Kidney (tissue), 14 donors: ENCODE results near the gene FOS. TPM values are rescaled to one million over a fixed set of nuclear protein-coding genes. Genes with fewer than 3 reads are reported as not detected.

Experiments used
- DNase-seq, 5 donors: peaks; one replicate each; pipeline ENCODE4 v3.0.0-alpha.2; 2013 to 2020
- FAIRE-seq: peaks from 2 replicates; lab custom pipeline; 2012; peaks lifted over from hg19 to GRCh38; lab: Jason Lieb, UNC
- H3K27ac ChIP-seq, 2 donors: one replicate each; pipeline ENCODE4 v1.7.0; 2013; ENCODE audit warnings: low read depth in 2 of 2, low read length in 2 of 2, inconsistent platforms in 1 of 2
- H3K27me3 ChIP-seq: one replicate; pipeline ENCODE4 v1.7.1; 2013; ENCODE audit warnings: low read length, inconsistent platforms; ENCODE audit not compliant: control insufficient read depth, insufficient read depth
- H3K36me3 ChIP-seq, 3 donors: one replicate each; pipeline versions ENCODE4 v1.7.0 to v1.7.1; 2013; ENCODE audit warnings: low read length in 3 of 3, control low read depth in 1 of 3, inconsistent platforms in 1 of 3; ENCODE audit not compliant: insufficient read depth in 3 of 3, control insufficient read depth in 2 of 3
- H3K4me1 ChIP-seq, 3 donors: one replicate each; pipeline versions ENCODE4 v1.7.0 to v1.7.1; 2013; ENCODE audit warnings: low read length in 3 of 3, inconsistent platforms in 1 of 3, low read depth in 1 of 3; ENCODE audit not compliant: control insufficient read depth in 2 of 3, insufficient read depth in 2 of 3
- H3K4me3 ChIP-seq, 3 donors: one replicate each; pipeline versions ENCODE4 v1.7.0 to v1.8.1; 2013; ENCODE audit warnings: low read length in 3 of 3, control low read depth in 1 of 3, inconsistent platforms in 1 of 3
- H3K9ac ChIP-seq, 3 donors: one replicate each; pipeline versions ENCODE4 v1.7.0 to v1.7.1; 2013; ENCODE audit warnings: low read length in 3 of 3, control low read depth in 1 of 3, inconsistent platforms in 1 of 3
- H3K9me3 ChIP-seq, 3 donors: one replicate each; pipeline versions ENCODE4 v1.7.0 to v1.7.1; 2013; ENCODE audit warnings: low read length in 3 of 3, control low read depth in 1 of 3, inconsistent platforms in 1 of 3; ENCODE audit not compliant: control insufficient read depth in 2 of 3, insufficient read depth in 1 of 3
- intact Hi-C: fragments of 100-400 bp; cut with DNase I; formaldehyde crosslinking; loops from one replicate; pipeline ENCODE4 v1.11.1; 2022
- polyA plus RNA-seq: library from polyadenylated mRNA; stranded (reverse); fragments of 350-450 nt; fragmentation: Illumina TruSeq; extraction: RNeasy Lipid Tissue Mini Kit (QIAGEN cat#74804); gene quantifications from one replicate; pipeline ENCODE4 v1.2.3, GENCODE V29; 2014; ENCODE audit warnings: low read depth, low replicate concordance; ENCODE audit not compliant: insufficient read depth
- total RNA-seq: library from RNA; stranded (reverse); fragmentation: NEBNext Ultra II Directional; extraction: Animal tissue kit (Norgen Biotek cat#: 25700); gene quantifications from one replicate; pipeline ENCODE4 v1.2.1, GENCODE V29; 2021
- TF ChIP-seq, protein P1 (sequence below): IDR thresholded peaks from 3 replicates; pipeline ENCODE4 v1.5.1; 2012; ENCODE audit warnings: mild to moderate bottlenecking, moderate library complexity, borderline replicate concordance; ENCODE audit not compliant: insufficient read depth; ENCODE audit errors: extremely low read depth
- donor health status: control.
- donor health status: control.
- donor health status: control.
- donor health status: control.
- donor health status: control.
- donor health status: DM: yes; HTN: yes; CAD: no.
- donor health status: Normal renal cell carcinoma (clear cell type).

The FOS gene
- total and polyA plus RNA-seq, 2 donors from 2014 or later, result 116 to 193 TPM

DNA sequence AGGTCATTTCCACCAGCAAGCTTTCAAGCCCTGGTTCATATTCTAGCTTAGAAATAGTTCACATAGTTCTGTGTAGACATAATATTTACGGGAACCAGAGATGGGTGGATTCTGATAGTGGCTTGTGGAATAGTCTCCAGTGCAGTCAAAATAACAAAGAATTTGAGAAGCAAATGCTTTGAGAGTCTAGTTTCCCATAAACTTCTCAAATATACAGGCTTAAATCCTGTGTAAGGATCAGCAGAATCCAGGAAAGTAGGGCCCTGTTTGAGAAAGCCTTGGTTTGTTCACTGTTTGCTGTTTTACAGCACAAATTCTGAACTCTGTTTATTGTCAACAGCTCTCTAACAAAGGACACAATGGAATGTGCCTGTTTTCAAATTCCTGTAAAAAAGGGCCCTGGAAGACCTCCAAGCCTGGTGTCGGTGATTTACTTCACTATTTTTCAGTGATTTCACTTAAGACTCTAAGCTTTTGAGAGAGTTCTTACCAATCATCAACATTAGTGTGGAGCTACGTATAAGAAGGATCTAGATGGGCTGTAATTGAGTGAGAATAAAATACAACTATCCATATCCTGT is 11.4 kb upstream of the FOS start:
- intact Hi-C loops, result no loop called here
- Histone ChIP-seq H3K9me3 (no peaks in the 10 kb centered on the region), H3K27me3 (no peaks in the 10 kb centered on the region), H3K36me3 (no peaks in the 10 kb centered on the region), H3K27ac (peak overlapping the region; percentile 63 to 80), H3K9ac (peak overlapping the region in 1 of 3 donors; percentile 36), H3K4me3 (no peak overlapping the region), H3K4me1 (peaks cover 8 to 11% (median 8%) of the 10 kb centered on the region in 3 donors)
- TF ChIP-seq, protein P1, sequence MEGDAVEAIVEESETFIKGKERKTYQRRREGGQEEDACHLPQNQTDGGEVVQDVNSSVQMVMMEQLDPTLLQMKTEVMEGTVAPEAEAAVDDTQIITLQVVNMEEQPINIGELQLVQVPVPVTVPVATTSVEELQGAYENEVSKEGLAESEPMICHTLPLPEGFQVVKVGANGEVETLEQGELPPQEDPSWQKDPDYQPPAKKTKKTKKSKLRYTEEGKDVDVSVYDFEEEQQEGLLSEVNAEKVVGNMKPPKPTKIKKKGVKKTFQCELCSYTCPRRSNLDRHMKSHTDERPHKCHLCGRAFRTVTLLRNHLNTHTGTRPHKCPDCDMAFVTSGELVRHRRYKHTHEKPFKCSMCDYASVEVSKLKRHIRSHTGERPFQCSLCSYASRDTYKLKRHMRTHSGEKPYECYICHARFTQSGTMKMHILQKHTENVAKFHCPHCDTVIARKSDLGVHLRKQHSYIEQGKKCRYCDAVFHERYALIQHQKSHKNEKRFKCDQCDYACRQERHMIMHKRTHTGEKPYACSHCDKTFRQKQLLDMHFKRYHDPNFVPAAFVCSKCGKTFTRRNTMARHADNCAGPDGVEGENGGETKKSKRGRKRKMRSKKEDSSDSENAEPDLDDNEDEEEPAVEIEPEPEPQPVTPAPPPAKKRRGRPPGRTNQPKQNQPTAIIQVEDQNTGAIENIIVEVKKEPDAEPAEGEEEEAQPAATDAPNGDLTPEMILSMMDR, result no peak
- peak in 3 of 5 donors; percentile 35 to 80 (median 78) for DNase-seq
- no peak for FAIRE-seq

DNA sequence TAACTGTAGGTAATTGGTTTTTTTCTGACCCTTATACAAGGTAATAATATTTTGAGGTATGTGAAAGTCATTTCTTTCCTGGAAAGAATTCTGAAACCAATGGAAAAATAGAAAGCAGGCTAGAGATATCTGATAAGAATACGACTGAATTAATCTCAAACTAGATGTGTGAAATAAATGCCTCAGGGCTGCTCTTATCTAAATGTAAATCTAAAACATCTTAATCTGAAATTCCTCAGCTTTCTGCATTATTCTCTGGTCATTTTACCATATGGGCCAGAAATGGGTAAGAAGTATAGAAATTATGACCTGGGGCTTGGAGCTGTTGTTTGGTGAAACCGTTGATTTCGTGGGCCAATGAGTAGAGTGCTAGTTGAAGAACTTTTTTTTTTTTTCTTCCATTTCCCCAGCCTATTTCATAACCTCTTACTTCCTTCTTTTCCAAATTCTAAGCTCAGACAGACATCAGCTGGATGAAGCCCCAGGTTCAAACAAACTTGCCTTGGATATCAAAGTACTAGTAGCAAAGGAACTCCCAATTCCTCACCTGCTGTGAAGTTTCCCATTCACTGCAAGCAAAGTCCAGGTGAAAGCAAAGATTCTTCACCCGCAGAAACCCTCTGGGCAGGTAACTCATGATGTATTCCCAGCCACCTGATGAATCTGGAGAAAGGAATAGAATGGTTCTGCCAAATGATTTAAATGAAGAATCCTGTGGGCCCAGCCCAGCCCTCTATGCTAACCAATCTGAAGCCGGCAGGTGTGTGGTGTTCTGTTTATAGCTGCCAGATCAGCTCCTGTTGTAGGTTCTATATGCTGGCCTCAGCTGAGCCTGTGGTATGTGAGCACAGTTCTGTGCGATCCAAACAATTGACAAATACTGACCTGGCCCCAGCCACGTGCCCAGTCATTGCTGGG is 9.7 kb upstream of the FOS start:
- H3K36me3 ChIP-seq, result no peaks in the 10 kb centered on the region
- FAIRE-seq (no peak), DNase-seq (peak in 2 of 5 donors; percentile 34 to 56)
- H3K4me1 ChIP-seq, result peaks cover 8 to 16% (median 13%) of the 10 kb centered on the region in 3 donors
- intact Hi-C loops, result no loop called here
- TF ChIP-seq, protein P1, result no peak
- peak overlapping the region in 1 of 2 donors; percentile 23 for H3K27ac ChIP-seq
- no peaks in the 10 kb centered on the region for H3K9me3 ChIP-seq
- H3K27me3 ChIP-seq, result no peaks in the 10 kb centered on the region
- H3K9ac ChIP-seq, result peak overlapping the region in 1 of 3 donors; percentile 16
- H3K4me3 ChIP-seq, result no peak overlapping the region

DNA sequence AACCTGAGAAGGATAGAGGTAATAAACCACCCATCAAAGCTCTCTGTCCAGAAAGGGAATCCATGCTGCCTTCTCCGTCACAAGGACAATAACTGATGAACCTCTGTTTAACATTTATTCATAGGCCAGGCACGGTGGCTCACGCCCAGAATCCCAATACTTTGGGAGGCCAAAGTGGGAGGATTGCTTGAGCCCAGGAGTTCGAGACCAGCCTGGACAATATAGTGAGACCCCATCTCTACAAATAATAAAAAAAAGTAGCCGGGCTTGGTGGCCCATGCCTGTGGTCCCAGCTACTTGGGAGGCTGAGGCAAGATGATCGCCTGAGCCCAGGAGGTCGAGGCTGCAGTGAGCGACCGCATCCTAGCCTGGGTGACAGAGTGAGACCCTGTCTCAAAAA is 7.1 kb upstream of the FOS start:
- H3K27me3 ChIP-seq, result no peaks in the 10 kb centered on the region
- H3K4me3 ChIP-seq, result no peak overlapping the region
- FAIRE-seq (no peak), DNase-seq (no peak)
- H3K36me3 ChIP-seq, result no peaks in the 10 kb centered on the region
- peaks cover 8 to 23% (median 17%) of the 10 kb centered on the region in 3 donors for H3K4me1 ChIP-seq
- H3K27ac ChIP-seq, result no peak overlapping the region
- no peaks in the 10 kb centered on the region for H3K9me3 ChIP-seq
- no peak overlapping the region for H3K9ac ChIP-seq
- intact Hi-C loops, result no loop called here
- TF ChIP-seq, protein P1, result no peak
